Measurements from ENCODE around the gene TFEB.

DNA sequence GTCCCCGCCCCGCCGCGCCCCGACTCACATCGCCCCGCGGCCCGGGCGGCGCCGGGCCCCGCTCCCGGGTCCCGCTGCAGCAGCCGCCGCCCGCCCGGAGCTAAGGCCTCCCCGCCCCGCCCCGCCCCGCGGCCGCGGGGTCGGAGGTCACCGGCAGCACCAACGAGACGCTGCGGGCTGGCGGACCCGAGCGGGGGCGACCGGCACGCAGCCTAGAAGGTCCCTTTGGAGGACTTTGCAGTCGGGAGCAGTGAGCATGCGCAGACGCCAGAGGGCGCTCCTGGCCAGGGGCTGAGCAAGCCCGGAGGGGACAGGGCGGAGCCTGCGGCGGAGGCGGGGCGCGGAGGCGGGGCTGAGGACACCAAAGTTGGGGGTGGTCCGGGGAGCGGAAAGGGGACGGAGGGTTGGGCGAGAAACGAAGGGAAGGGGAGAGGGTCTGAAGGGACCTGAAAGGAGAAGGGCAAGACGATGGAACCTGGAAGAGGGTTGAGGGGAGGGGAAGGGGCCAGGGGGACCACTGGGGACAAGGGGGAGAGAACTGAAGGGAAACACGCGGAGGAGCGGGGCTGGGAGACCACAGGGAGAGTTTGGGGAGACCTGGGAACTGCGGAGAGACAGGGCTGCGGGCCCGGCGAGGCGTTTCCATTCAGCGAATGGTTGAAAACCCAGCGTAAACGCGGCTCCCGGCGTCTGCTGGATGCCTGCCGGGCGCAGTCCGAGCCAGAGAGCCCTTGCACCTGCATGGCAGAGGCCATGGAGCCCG is 44.6 kb upstream of the TFEB start, which contains the start of gene FRS3:
- TF ChIP-seq YY1 (IDR thresholded peaks at IDR 0.05; ENCODE audit: insufficient read depth, insufficient read length) (no peak), ZNF274 (IDR thresholded peaks at IDR 0.05; ENCODE audit: low read depth, low read length) (no peak)

Measured in NT2/D1 (cell line).